Neuronal stem cell (in vitro differentiated cells): ENCODE measurements around the gene ZNF692.

Experiments
- DNase-seq: peaks from one replicate; pipeline ENCODE4 v3.0.0-alpha.2; 2013; ENCODE audit warnings: low spot score
- H2AFZ ChIP-seq: one replicate; pipeline ENCODE4 v1.6.1; 2013; ENCODE audit warnings: mild to moderate bottlenecking, low read length, inconsistent platforms
- H2AK5ac ChIP-seq: 2 replicates; pipeline ENCODE4 v1.6.1; 2013; ENCODE audit warnings: low read depth, mild to moderate bottlenecking, inconsistent platforms, low read length, moderate library complexity, mixed read lengths
- H2BK120ac ChIP-seq: 2 replicates; pipeline ENCODE4 v1.6.1; 2013; ENCODE audit warnings: low read depth, mild to moderate bottlenecking, inconsistent platforms, low read length, moderate library complexity, mixed read lengths
- H2BK12ac ChIP-seq: one replicate; pipeline ENCODE4 v1.6.1; 2013; ENCODE audit warnings: low read length, inconsistent platforms
- H2BK15ac ChIP-seq: 2 replicates; pipeline ENCODE4 v1.6.1; 2013; ENCODE audit warnings: mild to moderate bottlenecking, low read length, inconsistent platforms, mixed read lengths
- H2BK5ac ChIP-seq: one replicate; pipeline ENCODE4 v1.6.1; 2013; ENCODE audit warnings: inconsistent platforms, mild to moderate bottlenecking, low read length, moderate library complexity
- H3K14ac ChIP-seq: one replicate; pipeline ENCODE4 v1.6.1; 2013; ENCODE audit warnings: low read length, inconsistent platforms
- H3K18ac ChIP-seq: 2 replicates; pipeline ENCODE4 v1.6.1; 2013; ENCODE audit warnings: low read length, inconsistent platforms
- H3K23ac ChIP-seq: 2 replicates; pipeline ENCODE4 v1.6.1; 2013; ENCODE audit warnings: low read depth, mild to moderate bottlenecking, mixed read lengths, low read length, inconsistent platforms; ENCODE audit not compliant: poor library complexity
- H3K27ac ChIP-seq: replicated peaks from 3 replicates; pipeline ENCODE4 v1.5.1; 2013; ENCODE audit warnings: low read length, inconsistent platforms
- H3K27me3 ChIP-seq, 3 experiments: 2 replicates each; pipeline ENCODE4 v1.6.1; 2013; ENCODE audit warnings: low read length in 3 of 3, mild to moderate bottlenecking in 2 of 3, inconsistent platforms in 1 of 3, low read depth in 1 of 3, mixed read lengths in 1 of 3, moderate library complexity in 1 of 3; ENCODE audit not compliant: control insufficient read depth in 3 of 3, insufficient read depth in 3 of 3
- H3K36me3 ChIP-seq, 2 donors: replicated peaks in 1 of 2; 2 replicates each; pipeline ENCODE4 v1.6.1; 2013; ENCODE audit warnings: low read length in 2 of 2; ENCODE audit not compliant: control insufficient read depth in 2 of 2, insufficient read depth in 2 of 2
- H3K4ac ChIP-seq: 2 replicates; pipeline ENCODE4 v1.6.1; 2013; ENCODE audit warnings: inconsistent platforms, mild to moderate bottlenecking, low read length, moderate library complexity
- H3K4me1 ChIP-seq, 2 donors: 1 replicate in 1 of 2; 2 replicates in 1 of 2; pipeline ENCODE4 v1.6.1; 2013; ENCODE audit warnings: low read length in 2 of 2, low read depth in 1 of 2; ENCODE audit not compliant: control insufficient read depth in 2 of 2, insufficient read depth in 1 of 2
- H3K4me2 ChIP-seq: one replicate; pipeline ENCODE4 v1.6.1; 2013; ENCODE audit warnings: mild to moderate bottlenecking, low read length, inconsistent platforms; ENCODE audit not compliant: insufficient read depth, poor library complexity, severe bottlenecking
- H3K4me3 ChIP-seq, 2 donors: 2 replicates each; pipeline ENCODE4 v1.5.1; 2013; ENCODE audit warnings: low read length in 2 of 2, mild to moderate bottlenecking in 2 of 2, inconsistent platforms in 1 of 2, moderate library complexity in 1 of 2
- H3K79me1 ChIP-seq: one replicate; pipeline ENCODE4 v1.6.1; 2013; ENCODE audit warnings: low read depth, mild to moderate bottlenecking, inconsistent platforms, low read length, moderate library complexity
- H3K9ac ChIP-seq: one replicate; pipeline ENCODE4 v1.6.1; 2013; ENCODE audit warnings: mild to moderate bottlenecking, low read depth, low read length, inconsistent platforms; ENCODE audit not compliant: poor library complexity
- H3K9me3 ChIP-seq, 2 donors: replicated peaks in 1 of 2; 2 replicates each; pipeline versions ENCODE3 to v1.6.1; 2013; ENCODE audit warnings: low read length in 2 of 2, mild to moderate bottlenecking in 2 of 2, inconsistent platforms in 1 of 2, low read depth in 1 of 2, mixed read lengths in 1 of 2, moderate library complexity in 1 of 2; ENCODE audit not compliant: control insufficient read depth in 2 of 2, insufficient read depth in 1 of 2
- H4K8ac ChIP-seq: one replicate; pipeline ENCODE4 v1.6.1; 2013; ENCODE audit warnings: low read depth, mild to moderate bottlenecking, inconsistent platforms, low read length, moderate library complexity
- H4K91ac ChIP-seq: one replicate; pipeline ENCODE4 v1.6.1; 2013; ENCODE audit warnings: low read length, low read depth, mild to moderate bottlenecking, inconsistent platforms; ENCODE audit not compliant: poor library complexity
- WGBS, 2 donors: extraction: QIAGEN DNeasy Blood & Tissue Kit; methylation state at CpG; one replicate each; pipeline ENCODE4 v1.1.7; 2013; ENCODE audit warnings: missing lambda C conversion rate in 2 of 2, mixed read lengths in 1 of 2; ENCODE audit not compliant: insufficient read length in 2 of 2, insufficient replicate concordance in 1 of 2; ENCODE audit errors: extremely low coverage in 2 of 2; 5-methylcytosine and 5-hydroxymethylcytosine counted together

The ZNF692 gene

GRCh38 chr1:248824701-248825100 is 34.2 kb downstream of the ZNF692 start:
- Histone ChIP-seq H2BK120ac (no peak overlapping the region), H3K4me2 (no peak overlapping the region), H2AFZ (no peak overlapping the region), H3K23ac (no peak overlapping the region), H2BK12ac (no peak overlapping the region), H3K4me1 (peaks cover 8 to 13% of the 10 kb centered on the region in 2 donors), H3K9me3 (no peaks in the 10 kb centered on the region), H2AK5ac (no peak overlapping the region), H3K9ac (no peak overlapping the region), H3K79me1 (peaks cover 18% of the 10 kb centered on the region), H3K4ac (no peak overlapping the region), H4K91ac (no peak overlapping the region), H2BK5ac (no peak overlapping the region), H3K4me3 (peak overlapping the region in 1 of 2 donors; percentile 71), H4K8ac (no peak overlapping the region), H3K27ac (no peak overlapping the region), H3K36me3 (peaks cover 21 to 46% of the 10 kb centered on the region in 2 donors), H3K14ac (no peak overlapping the region), H3K27me3 (no peaks in the 10 kb centered on the region), H3K18ac (no peak overlapping the region), H2BK15ac (no peak overlapping the region)
- no CpG with 5 or more reads among the region's 3 CpGs for WGBS, 2 donors
- no peak for DNase-seq

- Histone ChIP-seq H3K4me2 (no peak overlapping the region), H2BK5ac (no peak overlapping the region), H3K4me1 (peaks cover 8 to 13% of the 10 kb centered on the region in 2 donors), H2BK15ac (no peak overlapping the region), H3K9me3 (no peaks in the 10 kb centered on the region), H3K18ac (no peak overlapping the region), H2AFZ (no peak overlapping the region), H4K8ac (no peak overlapping the region), H2BK120ac (no peak overlapping the region), H3K27ac (no peak overlapping the region), H2BK12ac (no peak overlapping the region), H3K4me3 (peak overlapping the region in 1 of 2 donors; percentile 71), H3K36me3 (peaks cover 21 to 46% of the 10 kb centered on the region in 2 donors), H3K4ac (no peak overlapping the region), H3K27me3 (no peaks in the 10 kb centered on the region), H4K91ac (no peak overlapping the region), H2AK5ac (no peak overlapping the region), H3K9ac (no peak overlapping the region), H3K79me1 (peaks cover 18% of the 10 kb centered on the region), H3K23ac (no peak overlapping the region), H3K14ac (no peak overlapping the region)
- WGBS, 2 donors: no CpG with 5 or more reads among the region's 1 CpG
- DNase-seq: no peak
These were observed 34.6 kb downstream of the ZNF692 start for GRCh38 chr1:248824301-248824700.

- no peak overlapping the region for H2BK5ac ChIP-seq
- H2BK15ac ChIP-seq: no peak overlapping the region
- no peak overlapping the region for H3K4ac ChIP-seq
- H3K27ac ChIP-seq: no peak overlapping the region
- no peak overlapping the region for H2AFZ ChIP-seq
- peaks cover 21 to 53% of the 10 kb centered on the region in 2 donors for H3K36me3 ChIP-seq
- H2BK12ac ChIP-seq: no peak overlapping the region
- no CpG with 5 or more reads among the region's 2 CpGs for WGBS, 2 donors
- H3K23ac ChIP-seq: no peak overlapping the region
- no peak for DNase-seq
- H3K18ac ChIP-seq: no peak overlapping the region
- no peak overlapping the region for H2AK5ac ChIP-seq
- no peak overlapping the region for H3K4me3 ChIP-seq
- peaks cover 8 to 13% of the 10 kb centered on the region in 2 donors for H3K4me1 ChIP-seq
- peaks cover 18% of the 10 kb centered on the region for H3K79me1 ChIP-seq
- no peaks in the 10 kb centered on the region for H3K9me3 ChIP-seq
- no peaks in the 10 kb centered on the region for H3K27me3 ChIP-seq
- H3K4me2 ChIP-seq: no peak overlapping the region
- no peak overlapping the region for H4K8ac ChIP-seq
- H2BK120ac ChIP-seq: no peak overlapping the region
- H4K91ac ChIP-seq: no peak overlapping the region
- no peak overlapping the region for H3K14ac ChIP-seq
- no peak overlapping the region for H3K9ac ChIP-seq
These were observed 35.3 kb downstream of the ZNF692 start for GRCh38 chr1:248823517-248824001.

GRCh38 chr1:248822148-248823032 is 36.5 kb downstream of the ZNF692 start:
- Histone ChIP-seq H3K36me3 (peaks cover 21 to 57% of the 10 kb centered on the region in 2 donors), H3K79me1 (peaks cover 18% of the 10 kb centered on the region), H3K4me3 (no peak overlapping the region), H3K4me2 (no peak overlapping the region), H2BK5ac (no peak overlapping the region), H3K27me3 (no peaks in the 10 kb centered on the region), H2BK15ac (no peak overlapping the region), H2BK12ac (no peak overlapping the region), H3K4me1 (peaks cover 8 to 13% of the 10 kb centered on the region in 2 donors), H4K8ac (no peak overlapping the region), H3K27ac (no peak overlapping the region), H3K9ac (peak overlapping the region; percentile 33), H2AFZ (no peak overlapping the region), H2AK5ac (no peak overlapping the region), H4K91ac (no peak overlapping the region), H2BK120ac (no peak overlapping the region), H3K23ac (no peak overlapping the region), H3K14ac (no peak overlapping the region), H3K18ac (no peak overlapping the region), H3K4ac (no peak overlapping the region), H3K9me3 (no peaks in the 10 kb centered on the region)
- WGBS, 2 donors: no CpG with 5 or more reads among the region's 15 CpGs
- no peak for DNase-seq
